IPS-18a (cell line): ENCODE results near the gene AOPEP.
"Not testable (repeated sequence)": the region's sequence is repeated elsewhere in the genome, so short reads cannot be mapped to it uniquely, and the experiment has no call there.

Experiments used
- H3K27ac ChIP-seq: one replicate; pipeline ENCODE4 v1.5.1; 2013; ENCODE audit warnings: low read length
- H3K27me3 ChIP-seq: one replicate; pipeline ENCODE4 v1.6.1; 2013; ENCODE audit warnings: mild to moderate bottlenecking, low read length; ENCODE audit not compliant: control insufficient read depth, insufficient read depth
- H3K36me3 ChIP-seq: one replicate; pipeline ENCODE4 v1.6.1; 2013; ENCODE audit warnings: low read depth, low read length; ENCODE audit not compliant: control insufficient read depth
- H3K4me1 ChIP-seq: one replicate; pipeline ENCODE4 v1.6.1; 2013; ENCODE audit warnings: low read depth, low read length; ENCODE audit not compliant: control insufficient read depth
- H3K4me3 ChIP-seq: one replicate; pipeline ENCODE4 v1.5.1; 2013; ENCODE audit warnings: low read length
- H3K9ac ChIP-seq: one replicate; pipeline ENCODE4 v1.6.1; 2013; ENCODE audit warnings: mild to moderate bottlenecking, low read length, moderate library complexity
- H3K9me3 ChIP-seq: one replicate; pipeline ENCODE4 v1.6.1; 2013; ENCODE audit warnings: low read depth, low read length; ENCODE audit not compliant: control insufficient read depth

AOPEP gene

DNA sequence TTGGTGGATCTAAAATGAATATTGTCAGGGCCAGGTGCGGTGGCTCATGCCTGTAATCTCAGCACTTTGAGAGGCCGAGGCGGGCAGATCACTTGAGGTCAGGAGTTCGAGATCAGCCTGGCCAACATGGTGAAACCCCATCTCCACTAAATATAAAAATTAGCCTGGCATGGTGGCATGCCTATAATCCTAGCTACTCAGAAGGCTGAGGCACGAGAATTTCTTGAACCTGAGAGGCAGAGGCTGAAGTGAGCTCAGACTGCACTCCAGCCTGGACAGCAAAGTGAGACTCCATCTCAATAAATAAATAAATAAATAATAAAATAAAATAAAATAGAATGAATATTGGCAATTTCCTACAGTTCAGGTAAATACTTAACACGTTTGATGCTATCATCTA is 213.8 kb downstream of the AOPEP start:
- H3K9me3 ChIP-seq, H3K27me3 ChIP-seq, H3K27ac ChIP-seq, H3K4me3 ChIP-seq, H3K4me1 ChIP-seq, H3K9ac ChIP-seq, H3K36me3 ChIP-seq: not testable (repeated sequence)

DNA sequence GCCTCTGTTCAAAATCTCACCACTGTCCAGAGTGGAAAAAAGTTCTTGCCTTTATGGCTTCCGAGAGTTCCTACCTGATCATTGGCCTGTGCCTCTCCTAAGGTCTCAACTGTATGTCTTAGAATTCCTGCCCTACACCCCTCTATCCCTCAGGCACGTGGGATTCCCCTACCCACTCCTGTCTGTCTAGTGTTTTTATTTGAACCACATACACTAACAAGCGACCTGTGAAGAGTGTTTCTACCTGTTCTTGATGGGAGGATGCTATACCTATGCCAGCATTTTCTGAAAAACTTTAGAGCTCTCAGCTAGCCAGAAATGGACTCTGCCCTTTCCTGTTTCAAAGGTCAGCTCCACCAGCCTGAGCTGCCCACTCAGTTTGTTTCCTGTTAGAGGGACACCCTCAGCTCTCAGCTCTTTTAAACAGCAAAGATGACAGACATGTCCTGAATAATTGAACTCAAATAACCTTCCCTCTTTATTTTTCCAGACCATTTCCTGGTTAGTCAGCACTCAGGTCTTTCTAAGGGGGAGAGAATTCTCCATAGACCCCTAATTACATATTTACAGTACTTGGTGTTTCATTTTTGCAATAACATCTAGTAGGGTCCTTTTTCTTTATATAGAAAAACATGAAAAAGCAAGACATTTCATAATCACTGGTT is 214.8 kb downstream of the AOPEP start:
- Histone ChIP-seq H3K9me3 (no peaks in the 10 kb centered on the region), H3K27me3 (no peaks in the 10 kb centered on the region), H3K9ac (no peak overlapping the region), H3K4me3 (no peak overlapping the region), H3K36me3 (no peaks in the 10 kb centered on the region), H3K27ac (no peak overlapping the region), H3K4me1 (peaks cover 7% of the 10 kb centered on the region)

DNA sequence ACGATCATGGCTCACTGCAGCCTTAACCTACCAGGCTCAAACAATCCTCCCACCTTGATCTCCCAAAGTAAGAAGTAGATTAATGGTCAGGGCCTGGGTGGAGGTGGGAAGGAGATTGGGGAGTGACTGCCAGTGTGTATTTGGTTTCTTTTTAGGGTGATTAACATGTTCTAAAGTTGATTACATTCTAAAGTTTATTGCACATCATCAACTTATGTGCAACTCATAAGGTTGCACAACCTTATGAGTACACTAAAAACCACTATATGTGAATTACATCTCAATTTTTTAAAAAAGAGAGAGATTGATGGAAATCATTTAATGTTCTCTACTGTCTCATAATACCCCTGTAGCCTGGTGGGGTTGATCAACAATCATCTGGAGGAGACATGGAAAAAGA is 218.1 kb downstream of the AOPEP start:
- Histone ChIP-seq H3K9ac (no peak overlapping the region), H3K4me3 (no peak overlapping the region), H3K27ac (no peak overlapping the region), H3K27me3 (no peaks in the 10 kb centered on the region), H3K9me3 (no peaks in the 10 kb centered on the region), H3K36me3 (no peaks in the 10 kb centered on the region), H3K4me1 (peaks cover 21% of the 10 kb centered on the region)

DNA sequence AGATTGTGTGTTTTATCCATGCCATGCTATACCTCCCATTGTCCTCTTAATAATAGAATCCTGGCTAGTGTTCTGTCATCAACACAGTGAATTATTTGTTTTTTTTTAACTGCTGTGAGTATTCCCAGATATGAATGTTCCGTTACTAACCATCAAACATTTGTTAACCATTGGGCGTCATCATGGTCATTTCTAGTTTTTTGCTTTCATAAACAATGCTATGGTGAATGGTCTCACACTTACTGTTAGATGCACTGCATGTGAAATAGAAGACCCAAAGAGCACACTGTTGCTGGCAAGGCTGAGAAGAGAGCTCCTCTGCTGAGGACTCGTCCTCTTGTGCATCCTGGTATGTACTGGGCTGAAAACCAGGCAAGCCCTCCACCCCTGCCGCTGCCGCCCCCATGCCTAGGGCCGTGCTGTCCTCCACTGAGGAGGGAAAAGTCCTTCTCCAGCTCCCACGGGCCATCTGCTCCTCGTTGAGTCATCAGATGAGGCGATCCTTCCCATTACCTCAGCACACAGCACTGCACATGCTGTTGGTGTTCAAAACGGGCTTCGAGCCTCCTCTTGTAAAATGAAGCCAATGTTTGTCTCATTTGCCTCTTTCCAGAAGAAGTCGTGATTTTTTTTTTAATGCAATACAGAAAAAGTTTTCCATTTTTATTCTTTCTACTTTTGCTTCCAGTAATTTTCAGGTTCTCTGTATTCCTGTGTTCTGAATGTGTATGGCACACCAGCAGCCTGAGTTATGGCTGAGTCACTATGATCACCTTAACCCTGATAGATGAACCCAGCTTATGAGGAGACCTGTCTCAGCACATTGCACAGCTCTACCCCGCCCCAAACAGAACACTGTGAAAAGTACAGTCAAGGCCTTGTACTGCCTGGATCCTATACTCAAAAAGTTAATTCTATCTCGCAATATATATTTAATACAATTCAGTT is 219.0 kb downstream of the AOPEP start:
- H3K4me3 ChIP-seq, result no peak overlapping the region
- no peak overlapping the region for H3K27ac ChIP-seq
- no peaks in the 10 kb centered on the region for H3K27me3 ChIP-seq
- H3K9me3 ChIP-seq, result no peaks in the 10 kb centered on the region
- H3K36me3 ChIP-seq, result no peaks in the 10 kb centered on the region
- peaks cover 30% of the 10 kb centered on the region for H3K4me1 ChIP-seq
- H3K9ac ChIP-seq, result no peak overlapping the region

DNA sequence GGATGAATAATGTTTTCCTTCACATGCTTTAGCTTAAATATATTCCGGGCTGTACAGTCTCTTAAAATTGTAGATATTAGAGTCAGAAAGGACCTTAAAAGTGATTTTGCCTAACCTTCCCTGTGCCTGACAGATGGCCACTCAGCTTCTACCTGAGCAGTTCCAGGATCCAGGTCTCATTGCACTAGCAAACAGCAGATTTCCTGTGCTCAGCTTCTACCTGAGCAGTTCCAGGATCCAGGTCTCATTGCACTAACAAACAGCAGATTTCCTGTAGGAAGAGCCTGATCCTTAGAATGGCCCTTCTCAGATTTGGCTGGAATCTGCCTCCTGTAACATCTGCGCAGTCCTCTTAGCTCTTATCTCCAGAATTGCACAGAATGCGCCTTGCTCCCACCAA is 219.8 kb downstream of the AOPEP start:
- Histone ChIP-seq H3K36me3 (no peaks in the 10 kb centered on the region), H3K9ac (no peak overlapping the region), H3K4me3 (no peak overlapping the region), H3K27me3 (no peaks in the 10 kb centered on the region), H3K9me3 (no peaks in the 10 kb centered on the region), H3K27ac (no peak overlapping the region), H3K4me1 (peaks cover 37% of the 10 kb centered on the region)

DNA sequence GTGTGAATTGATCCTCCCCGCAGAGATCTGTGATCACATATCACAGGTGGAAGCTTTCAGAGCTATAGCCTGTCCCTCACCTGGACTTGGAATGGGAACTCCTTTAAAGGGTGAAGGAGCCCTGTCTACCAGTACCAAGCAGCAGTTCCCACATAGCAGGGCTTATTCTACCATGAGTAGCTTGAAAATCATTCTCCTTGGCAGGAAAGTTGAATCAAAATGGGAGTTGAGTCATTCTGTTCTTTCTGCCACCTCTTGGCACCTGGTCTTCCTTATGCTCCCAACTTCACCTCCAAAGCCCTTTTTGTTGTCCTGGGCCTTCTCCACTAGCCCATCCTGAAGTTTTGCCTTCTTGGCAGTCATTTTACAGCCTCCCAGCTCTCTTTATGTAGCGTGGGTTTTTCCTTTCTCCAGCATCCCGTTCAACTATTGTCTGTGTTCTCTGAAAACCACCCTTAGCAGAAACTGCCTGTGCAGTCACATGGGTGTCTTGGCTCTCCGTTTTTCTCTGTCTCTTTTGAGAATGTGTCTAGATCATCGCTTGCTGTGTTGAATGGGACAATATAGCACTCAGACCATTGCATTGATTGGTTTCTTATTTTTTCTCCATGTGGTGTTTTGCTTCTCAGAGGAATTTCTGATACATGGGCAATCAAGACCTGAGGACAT is 222.2 kb downstream of the AOPEP start:
- Histone ChIP-seq H3K27ac (no peak overlapping the region), H3K36me3 (no peaks in the 10 kb centered on the region), H3K27me3 (no peaks in the 10 kb centered on the region), H3K9ac (no peak overlapping the region), H3K4me3 (no peak overlapping the region), H3K9me3 (no peaks in the 10 kb centered on the region), H3K4me1 (peaks cover 37% of the 10 kb centered on the region)

DNA sequence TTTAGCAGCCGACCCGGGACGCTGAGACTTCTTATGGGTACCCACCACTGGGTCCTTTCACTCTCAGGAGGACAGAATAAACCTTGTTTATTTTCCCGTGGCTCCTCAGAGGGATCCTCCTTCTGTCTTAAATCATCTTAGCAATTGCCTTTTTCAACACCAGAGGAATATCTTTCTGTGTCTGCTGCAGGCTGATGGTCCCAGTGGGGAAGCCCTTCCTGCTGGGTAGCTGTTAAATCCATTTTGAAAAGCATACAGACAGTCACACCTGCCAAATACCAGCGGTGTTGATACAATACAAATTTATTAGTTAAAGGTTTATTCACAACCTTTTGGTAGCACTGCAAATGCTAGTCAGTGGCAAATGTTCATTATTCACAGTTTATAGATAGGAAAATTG is 222.9 kb downstream of the AOPEP start:
- Histone ChIP-seq H3K27ac (no peak overlapping the region), H3K9ac (no peak overlapping the region), H3K4me3 (no peak overlapping the region)

DNA sequence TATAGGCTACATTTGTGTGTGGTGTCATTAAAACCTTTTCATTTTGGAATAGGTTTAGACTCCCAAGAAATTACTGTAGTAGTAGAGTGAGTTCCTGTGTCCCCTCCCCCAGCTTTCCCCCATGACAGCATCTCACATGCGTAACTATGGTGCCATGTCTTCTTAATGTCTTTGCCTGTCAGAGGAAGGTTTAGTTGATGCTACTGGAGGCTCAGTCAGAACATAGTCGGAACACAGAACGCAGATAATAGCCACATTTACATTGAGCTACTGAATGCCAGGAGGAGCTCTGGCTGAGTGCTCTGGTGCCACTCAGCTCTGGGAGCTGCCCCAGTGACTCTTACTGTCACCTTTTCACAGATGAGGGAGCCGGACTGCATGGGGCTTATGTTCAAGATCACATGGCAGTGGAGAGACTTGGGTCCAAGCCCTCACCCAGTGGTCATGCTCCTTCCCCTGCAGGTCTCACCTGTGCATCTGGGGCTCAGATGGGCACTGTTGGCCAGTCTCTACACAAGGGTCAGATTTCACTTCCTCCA is 223.6 kb downstream of the AOPEP start:
- Histone ChIP-seq H3K4me1 (peaks cover 37% of the 10 kb centered on the region), H3K27me3 (no peaks in the 10 kb centered on the region), H3K9me3 (no peaks in the 10 kb centered on the region), H3K27ac (no peak overlapping the region), H3K36me3 (no peaks in the 10 kb centered on the region), H3K4me3 (no peak overlapping the region), H3K9ac (no peak overlapping the region)

More for the DNA sequence above, 222.9 kb downstream of the AOPEP start:
- Histone ChIP-seq H3K4me1 (peaks cover 37% of the 10 kb centered on the region), H3K9me3 (no peaks in the 10 kb centered on the region), H3K36me3 (no peaks in the 10 kb centered on the region), H3K27me3 (no peaks in the 10 kb centered on the region)

DNA sequence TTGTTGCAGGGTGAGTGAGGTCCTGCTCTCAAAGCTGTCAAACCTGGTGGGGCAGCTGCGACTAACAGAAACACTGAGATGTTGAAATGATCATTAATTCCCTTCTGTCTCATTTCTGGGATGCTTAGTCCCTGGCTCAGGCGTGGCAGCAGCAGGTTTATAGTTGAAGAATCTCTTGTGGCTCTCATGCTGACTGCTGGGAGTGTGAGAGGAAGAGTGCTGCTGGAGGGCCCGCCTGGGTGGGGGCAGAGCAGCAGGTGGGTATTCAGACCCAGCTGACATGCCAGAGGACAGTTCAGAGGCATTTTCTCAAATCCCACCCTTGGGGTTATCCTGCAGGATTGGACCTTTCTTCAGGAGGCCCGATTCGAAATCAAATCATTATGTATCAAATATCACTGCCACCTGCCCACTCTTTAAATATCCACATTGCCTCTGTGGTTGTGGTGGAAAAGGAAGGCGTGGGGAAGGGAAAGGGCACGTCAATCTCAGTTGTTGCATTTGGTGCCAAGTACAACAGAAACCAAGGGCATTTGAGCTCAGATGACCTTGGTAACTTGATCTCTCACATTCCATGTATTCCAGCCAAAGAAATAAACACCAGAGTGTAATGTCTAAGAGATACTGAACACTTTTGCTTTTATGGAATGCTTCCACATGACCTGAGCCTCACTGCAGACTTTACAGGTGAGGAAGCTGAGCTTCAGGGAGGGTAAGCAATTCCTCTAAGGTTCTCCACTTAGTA is 224.3 kb downstream of the AOPEP start:
- no peaks in the 10 kb centered on the region for H3K27me3 ChIP-seq
- H3K9me3 ChIP-seq, result no peaks in the 10 kb centered on the region
- H3K9ac ChIP-seq, result no peak overlapping the region
- H3K4me1 ChIP-seq, result peaks cover 37% of the 10 kb centered on the region
- no peak overlapping the region for H3K27ac ChIP-seq
- H3K4me3 ChIP-seq, result no peak overlapping the region
- H3K36me3 ChIP-seq, result no peaks in the 10 kb centered on the region

DNA sequence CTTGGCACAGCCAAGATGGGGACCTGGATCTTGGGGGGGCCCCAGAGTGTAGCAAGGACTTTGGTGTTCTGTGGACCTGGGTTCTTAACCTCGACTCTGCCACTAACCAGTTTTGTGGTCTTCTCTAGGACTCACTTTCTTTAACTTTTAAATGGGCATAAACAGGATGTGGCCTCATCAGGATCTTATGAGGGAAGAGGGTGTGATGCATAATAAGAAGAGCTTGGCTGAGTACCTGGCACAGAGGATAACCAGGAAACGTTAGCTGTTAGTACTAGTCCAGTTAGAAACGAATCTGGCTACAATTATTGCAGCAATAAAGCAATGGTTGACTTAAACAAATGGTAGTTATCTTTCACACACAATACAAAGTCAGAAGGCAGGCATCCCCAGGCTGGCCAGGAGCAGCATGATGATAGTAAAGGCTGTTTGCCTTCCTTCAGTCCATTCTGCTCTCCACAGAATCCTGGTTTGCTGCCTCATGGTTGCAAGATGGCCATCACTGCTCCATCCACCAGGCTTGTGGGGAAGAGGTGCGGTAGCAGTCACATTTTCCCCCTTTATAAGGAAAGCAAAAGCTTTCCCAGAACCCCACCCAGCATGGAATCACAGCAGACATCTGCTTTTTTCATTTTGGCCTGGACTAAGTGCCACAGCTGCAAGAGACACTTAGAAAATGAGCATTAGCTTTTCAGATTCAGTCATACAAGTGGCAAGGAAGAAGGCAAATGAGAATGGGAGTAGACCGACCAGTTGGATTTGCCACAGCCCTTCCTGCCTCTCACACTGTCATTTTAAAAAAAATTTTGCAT is 225.0 kb downstream of the AOPEP start:
- peaks cover 37% of the 10 kb centered on the region for H3K4me1 ChIP-seq

More for the DNA sequence above, 225.0 kb downstream of the AOPEP start:
- Histone ChIP-seq H3K27me3 (no peaks in the 10 kb centered on the region), H3K36me3 (no peaks in the 10 kb centered on the region), H3K9me3 (no peaks in the 10 kb centered on the region), H3K9ac (no peak overlapping the region), H3K27ac (no peak overlapping the region), H3K4me3 (no peak overlapping the region)
